HEK293 (cell line): ENCODE results near the gene MTHFSD.
A peak's percentile ranks its signal among the peaks of the same experiment; 100 is the strongest.

Experiments used
- CTCF ChIA-PET: fragments of 350-600 bp; formaldehyde crosslinking; extraction: SDS; loops from one replicate; lab custom pipeline; 2021; ENCODE audit warnings: antibody characterized with exemption; lab: Yijun Ruan, JAX
- POLR2A ChIA-PET: fragments of 300-600 bp; formaldehyde crosslinking; extraction: SDS; loops from one replicate; lab custom pipeline; 2020; ENCODE audit warnings: antibody characterized with exemption, inconsistent platforms; lab: Yijun Ruan, JAX
- H3K27ac ChIP-seq: fragments of 200-500 bp; sonication (Bioruptor generic); 2 replicates; pipeline ENCODE4 v1.5.1; 2014; ENCODE audit warnings: low read depth, low read length, control low read depth, inconsistent platforms; ENCODE audit errors: extremely low read depth
- H3K36me3 ChIP-seq, 2 experiments: fragments of 200-500 bp in 1 of 2; sonication (Bioruptor generic) in 1 of 2; 1 replicate in 1 of 2; 2 replicates in 1 of 2; pipeline ENCODE4 v1.5.1; 2014 to 2017; ENCODE audit warnings: inconsistent platforms in 2 of 2, low read length in 2 of 2; ENCODE audit not compliant: control insufficient read depth in 2 of 2, insufficient read depth in 1 of 2
- H3K4me1 ChIP-seq: fragments of 200-500 bp; sonication (Bioruptor generic); 2 replicates; pipeline ENCODE4 v1.5.1; 2014; ENCODE audit warnings: mild to moderate bottlenecking, low read length, inconsistent platforms; ENCODE audit not compliant: control insufficient read depth, insufficient read depth
- H3K4me3 ChIP-seq: 2 replicates; pipeline ENCODE4 v1.5.1; 2011; ENCODE audit warnings: low read depth, mild to moderate bottlenecking, control low read depth, low read length, moderate library complexity
- H3K9me3 ChIP-seq: fragments of 200-500 bp; sonication (Bioruptor generic); 2 replicates; pipeline ENCODE4 v1.5.1; 2014; ENCODE audit warnings: low read depth, low read length, inconsistent platforms; ENCODE audit not compliant: control insufficient read depth, insufficient read depth
- EGR2 ChIP-seq: fragments of 450-650 bp; formaldehyde crosslinking; IDR thresholded peaks from 2 replicates; pipeline ENCODE4 v1.5.1; 2016; ENCODE audit warnings: low read depth, missing biosample characterization, missing genetic modification characterization
- GFI1B ChIP-seq: fragments of 450-650 bp; formaldehyde crosslinking; IDR thresholded peaks from 2 replicates; pipeline ENCODE4 v1.5.1; 2016; ENCODE audit warnings: missing biosample characterization, missing genetic modification characterization
- INSM2 ChIP-seq: fragments of 450-650 bp; formaldehyde crosslinking; IDR thresholded peaks from 2 replicates; pipeline ENCODE4 v1.5.1; 2016; ENCODE audit warnings: missing biosample characterization, missing genetic modification characterization
- KLF1 ChIP-seq: fragments of 450-650 bp; formaldehyde crosslinking; IDR thresholded peaks from 2 replicates; pipeline ENCODE4 v1.5.1; 2016; ENCODE audit warnings: missing biosample characterization, missing genetic modification characterization
- KLF17 ChIP-seq: fragments of 450-650 bp; formaldehyde crosslinking; IDR thresholded peaks from 2 replicates; pipeline ENCODE4 v1.5.1; 2016; ENCODE audit warnings: missing biosample characterization, missing genetic modification characterization
- KLF7 ChIP-seq: fragments of 450-650 bp; formaldehyde crosslinking; IDR thresholded peaks from 2 replicates; pipeline ENCODE4 v1.5.1; 2016; ENCODE audit warnings: missing biosample characterization, missing genetic modification characterization, borderline replicate concordance
- SETDB1 ChIP-seq: IDR thresholded peaks from one replicate; pipeline ENCODE4 v1.6.1; 2017; ENCODE audit warnings: mild to moderate bottlenecking, low read length, moderate library complexity, mixed read lengths; ENCODE audit not compliant: insufficient read length
- TSHZ1 ChIP-seq: fragments of 450-650 bp; formaldehyde crosslinking; IDR thresholded peaks from 2 replicates; pipeline ENCODE4 v1.5.1; 2016; ENCODE audit warnings: missing biosample characterization, missing genetic modification characterization, borderline replicate concordance
- ZBTB20 ChIP-seq: fragments of 450-650 bp; formaldehyde crosslinking; IDR thresholded peaks from 2 replicates; pipeline ENCODE4 v1.5.1; 2016; ENCODE audit warnings: missing biosample characterization, missing genetic modification characterization
- ZBTB7A ChIP-seq: fragments of 450-650 bp; formaldehyde crosslinking; IDR thresholded peaks from 2 replicates; pipeline ENCODE4 v1.5.1; 2016; ENCODE audit warnings: low read depth, missing biosample characterization, missing genetic modification characterization
- ZFHX2 ChIP-seq: fragments of 450-650 bp; formaldehyde crosslinking; conservative IDR thresholded peaks from 2 replicates; pipeline ENCODE4 v1.5.1; 2016; ENCODE audit warnings: missing biosample characterization, missing genetic modification characterization
- ZFP41 ChIP-seq: fragments of 450-650 bp; formaldehyde crosslinking; IDR thresholded peaks from 2 replicates; pipeline ENCODE4 v1.5.1; 2016; ENCODE audit warnings: missing biosample characterization, missing genetic modification characterization, borderline replicate concordance
- ZNF202 ChIP-seq: fragments of 450-650 bp; formaldehyde crosslinking; IDR thresholded peaks from 2 replicates; pipeline ENCODE4 v1.5.1; 2016; ENCODE audit warnings: missing biosample characterization, missing genetic modification characterization, borderline replicate concordance
- ZNF23 ChIP-seq: fragments of 450-650 bp; formaldehyde crosslinking; IDR thresholded peaks from 2 replicates; pipeline ENCODE4 v1.5.1; 2016; ENCODE audit warnings: missing biosample characterization, missing genetic modification characterization, borderline replicate concordance
- ZNF292 ChIP-seq: fragments of 450-650 bp; formaldehyde crosslinking; IDR thresholded peaks from 2 replicates; pipeline ENCODE4 v1.5.1; 2016; ENCODE audit warnings: low read depth, missing biosample characterization, missing genetic modification characterization, borderline replicate concordance
- ZNF302 ChIP-seq: fragments of 450-650 bp; formaldehyde crosslinking; IDR thresholded peaks from 2 replicates; pipeline ENCODE4 v1.5.1; 2016; ENCODE audit warnings: missing biosample characterization, missing genetic modification characterization, low read depth
- ZNF398 ChIP-seq: fragments of 450-650 bp; formaldehyde crosslinking; IDR thresholded peaks from 2 replicates; pipeline ENCODE4 v1.5.1; 2017; ENCODE audit warnings: missing biosample characterization, missing genetic modification characterization
- ZNF549 ChIP-seq: fragments of 450-650 bp; IDR thresholded peaks from 2 replicates; pipeline ENCODE4 v1.5.1; 2018; ENCODE audit warnings: missing biosample characterization, missing genetic modification characterization, mild to moderate bottlenecking, inconsistent platforms, moderate library complexity
- ZNF701 ChIP-seq: fragments of 450-650 bp; formaldehyde crosslinking; IDR thresholded peaks from 2 replicates; pipeline ENCODE4 v1.5.1; 2016; ENCODE audit warnings: missing biosample characterization, missing genetic modification characterization
- ZNF843 ChIP-seq: fragments of 450-650 bp; formaldehyde crosslinking; IDR thresholded peaks from 2 replicates; pipeline ENCODE4 v1.5.1; 2016; ENCODE audit warnings: missing biosample characterization, missing genetic modification characterization
- ZSCAN16 ChIP-seq: fragments of 450-650 bp; formaldehyde crosslinking; IDR thresholded peaks from 2 replicates; pipeline ENCODE4 v1.5.1; 2016; ENCODE audit warnings: missing biosample characterization, missing genetic modification characterization
- ZSCAN4 ChIP-seq: fragments of 450-650 bp; formaldehyde crosslinking; IDR thresholded peaks from 2 replicates; pipeline ENCODE4 v1.5.1; 2017; ENCODE audit warnings: missing biosample characterization, missing genetic modification characterization

The MTHFSD gene

GRCh38 chr16:86576591-86577313 lies 21.7 kb upstream of the MTHFSD start:
- CTCF ChIA-PET, result interaction anchor here (0.5 to 2.1 kb wide), 5 partner anchors 12 to 929 kb away, joined by 3 to 8 read pairs (median 4); no protein-coding TSS in a partner anchor
- Histone ChIP-seq H3K4me1 (peaks cover 3% of the 10 kb centered on the region; the same call in 1 of the 2 replicates), H3K4me3 (peak overlapping the region; percentile 37), H3K36me3 (no peaks in the 10 kb centered on the region), H3K9me3 (no peaks in the 10 kb centered on the region), H3K27ac (peak overlapping the region; percentile 41; the same call in 1 of the 2 replicates)
- TF ChIP-seq ZSCAN4 (tag by site-specific recombination) (peak; percentile 53; the same call in 1 of the 2 replicates), ZSCAN16 (no peak), KLF1 (tag by site-specific recombination) (0 out of 2 replicates have a peak, but pooled peaks have one; percentile 36), ZFHX2 (tag by site-specific recombination) (peak; percentile 99), ZNF549 (no peak), INSM2 (tag by site-specific recombination) (no peak), KLF17 (tag by site-specific recombination) (peak; percentile 59; the same call in 1 of the 2 replicates), TSHZ1 (tag by site-specific recombination) (no peak), EGR2 (tag by site-specific recombination) (peak; percentile 97), ZBTB7A (tag by site-specific recombination) (no peak), SETDB1 (no peak)
- POLR2A ChIA-PET, result interaction anchor here (0.6 to 1.1 kb wide), 4 partner anchors 19 to 353 kb away, joined by 4 to 9 read pairs (median 4); no protein-coding TSS in a partner anchor

- peaks cover 3% of the 10 kb centered on the region; the same call in 1 of the 2 replicates for H3K4me1 ChIP-seq
- POLR2A ChIA-PET, result interaction anchor here (0.6 to 1.1 kb wide), 6 partner anchors 20 to 674 kb away, joined by 3 to 9 read pairs (median 4); no protein-coding TSS in a partner anchor
- CTCF ChIA-PET, result interaction anchor here (0.5 to 2.1 kb wide), 12 partner anchors 10 to 928 kb away, joined by 3 to 8 read pairs (median 4); no protein-coding TSS in a partner anchor
- no peaks in the 10 kb centered on the region for H3K36me3 ChIP-seq
- peak overlapping the region; percentile 41; the same call in 1 of the 2 replicates for H3K27ac ChIP-seq
- no peaks in the 10 kb centered on the region for H3K9me3 ChIP-seq
- H3K4me3 ChIP-seq, result peak overlapping the region; percentile 50
- TF ChIP-seq KLF7 (tag by site-specific recombination) (no peak), ZNF843 (tag by site-specific recombination) (peak; percentile 45; the same call in 1 of the 2 replicates), ZFP41 (no peak), ZBTB20 (tag by site-specific recombination) (peak; percentile 90), ZNF701 (no peak), GFI1B (tag by site-specific recombination) (no peak), ZNF302 (tag by site-specific recombination) (no peak), ZNF23 (tag by site-specific recombination) (no peak), ZNF398 (no peak), ZNF549 (no peak), ZNF202 (tag by site-specific recombination) (no peak), ZNF292 (tag by site-specific recombination) (no peak)
These were observed 20.9 kb upstream of the MTHFSD start for GRCh38 chr16:86575754-86576557.
